KMS-11 (cell line): ENCODE results near the gene ATP1A2.

ENCODE experiments used
- H2AFZ ChIP-seq: fragments of 200-600 bp; sonication (generic); 2 replicates; pipeline ENCODE4 v1.6.1; 2016; ENCODE audit warnings: antibody characterized with exemption, mixed run types, low read depth
- H3K27ac ChIP-seq: fragments of 200-600 bp; sonication (generic); 2 replicates; pipeline ENCODE4 v1.6.1; 2016; ENCODE audit warnings: mild to moderate bottlenecking, mixed run types
- H3K27me3 ChIP-seq: fragments of 200-600 bp; sonication (generic); 2 replicates; pipeline ENCODE4 v1.6.1; 2017; ENCODE audit warnings: mild to moderate bottlenecking, low read depth, mixed run types, moderate library complexity; ENCODE audit not compliant: insufficient read depth
- H3K36me3 ChIP-seq: fragments of 200-600 bp; sonication (generic); 2 replicates; pipeline ENCODE4 v1.6.1; 2017; ENCODE audit warnings: mild to moderate bottlenecking, mixed run types; ENCODE audit not compliant: insufficient read depth
- H3K4me1 ChIP-seq: fragments of 200-600 bp; sonication (generic); 2 replicates; pipeline ENCODE4 v1.6.1; 2016; ENCODE audit warnings: mild to moderate bottlenecking, low read depth, mixed run types; ENCODE audit not compliant: poor library complexity, severe bottlenecking
- H3K4me2 ChIP-seq: fragments of 200-600 bp; sonication (generic); 2 replicates; pipeline ENCODE4 v1.7.0; 2016; ENCODE audit warnings: mild to moderate bottlenecking, mixed run types
- H3K4me3 ChIP-seq: fragments of 200-600 bp; sonication (generic); IDR thresholded peaks from 2 replicates; pipeline ENCODE4 v1.6.1; 2017; ENCODE audit warnings: low read depth, low read length, mixed read lengths; ENCODE audit not compliant: insufficient read depth
- H3K79me2 ChIP-seq: fragments of 200-600 bp; sonication (generic); 2 replicates; pipeline ENCODE4 v1.6.1; 2016; ENCODE audit warnings: low read depth, mixed run types; ENCODE audit not compliant: insufficient read depth
- H3K9ac ChIP-seq: fragments of 200-600 bp; sonication (generic); 2 replicates; pipeline ENCODE4 v1.6.1; 2016; ENCODE audit warnings: mild to moderate bottlenecking, mixed run types
- H4K20me1 ChIP-seq: fragments of 200-600 bp; sonication (generic); 2 replicates; pipeline ENCODE4 v1.6.1; 2016; ENCODE audit warnings: mild to moderate bottlenecking, mixed run types; ENCODE audit not compliant: insufficient read depth
- CTCF ChIP-seq: fragments of 200-600 bp; sonication (generic); conservative IDR thresholded peaks from 2 replicates; pipeline ENCODE4 v1.6.1; 2017; ENCODE audit warnings: low read depth, mild to moderate bottlenecking, antibody characterized with exemption, low read length, moderate library complexity, mixed read lengths

Gene ATP1A2

GRCh38 chr1:160097911-160098851 lies 17.4 kb upstream of the ATP1A2 start, which contains the start of gene IGSF8:
Gene IGSF8, minus strand, starts transcription at chr1:160098619. Its CDS starts 147 bp downstream, at chr1:160098472.
- peaks cover 42% of the 10 kb centered on the region for H3K4me1 ChIP-seq
- peak within 1 kb of the TSS; percentile 49 for H3K27ac ChIP-seq
- 0 out of 2 replicates have a peak, but pooled peaks have one; percentile 12 for TF ChIP-seq CTCF

GRCh38 chr1:160098852-160099561 lies 16.6 kb upstream of the ATP1A2 start:
- Histone ChIP-seq H3K4me2 (peak overlapping the region; percentile 72), H2AFZ (peak overlapping the region; percentile 88), H3K27me3 (no peaks in the 10 kb centered on the region), H3K4me1 (peaks cover 42% of the 10 kb centered on the region), H3K4me3 (peak overlapping the region; percentile 96), H3K27ac (peak overlapping the region; percentile 49), H4K20me1 (no peaks in the 10 kb centered on the region), H3K79me2 (peaks cover 17% of the 10 kb centered on the region; the same call in 1 of the 2 replicates), H3K9ac (peak overlapping the region; percentile 63), H3K36me3 (no peaks in the 10 kb centered on the region)
- no peak for TF ChIP-seq CTCF

More at GRCh38 chr1:160097911-160098851, 17.4 kb upstream of the ATP1A2 start, which contains the start of gene IGSF8:
- H3K36me3 ChIP-seq: no peaks in the 10 kb centered on the region
- peak within 1 kb of the TSS; percentile 97 for H3K4me3 ChIP-seq
- H3K9ac ChIP-seq: peak within 1 kb of the TSS; percentile 63
- no peaks in the 10 kb centered on the region for H3K27me3 ChIP-seq
- H3K4me2 ChIP-seq: peak within 1 kb of the TSS; percentile 81
- peaks cover 17% of the 10 kb centered on the region; the same call in 1 of the 2 replicates for H3K79me2 ChIP-seq
- peak within 1 kb of the TSS; percentile 88 for H2AFZ ChIP-seq
- no peaks in the 10 kb centered on the region for H4K20me1 ChIP-seq

GRCh38 chr1:160099716-160100375 lies 15.7 kb upstream of the ATP1A2 start:
- H3K4me2 ChIP-seq: peak overlapping the region; percentile 72
- no peak overlapping the region for H3K4me3 ChIP-seq
- TF ChIP-seq CTCF: no peak
- no peaks in the 10 kb centered on the region for H3K27me3 ChIP-seq
- H3K36me3 ChIP-seq: no peaks in the 10 kb centered on the region
- H3K79me2 ChIP-seq: peaks cover 17% of the 10 kb centered on the region; the same call in 1 of the 2 replicates
- H3K4me1 ChIP-seq: peaks cover 42% of the 10 kb centered on the region
- peak overlapping the region; percentile 88; the same call in 1 of the 2 replicates for H2AFZ ChIP-seq
- H4K20me1 ChIP-seq: no peaks in the 10 kb centered on the region
- peak overlapping the region; percentile 63; the same call in 1 of the 2 replicates for H3K9ac ChIP-seq
- no peak overlapping the region; the same call in 1 of the 2 replicates for H3K27ac ChIP-seq
